HG03066 (cell line): Measurements from ENCODE around the gene ADCY9.

Experiments used
- ATAC-seq: cut with Tn5 transposase; IDR thresholded peaks from one replicate; pipeline ENCODE4 v1.9.1; 2021; ENCODE audit warnings: low read depth; ENCODE audit not compliant: unreplicated experiment

The ADCY9 gene

DNA sequence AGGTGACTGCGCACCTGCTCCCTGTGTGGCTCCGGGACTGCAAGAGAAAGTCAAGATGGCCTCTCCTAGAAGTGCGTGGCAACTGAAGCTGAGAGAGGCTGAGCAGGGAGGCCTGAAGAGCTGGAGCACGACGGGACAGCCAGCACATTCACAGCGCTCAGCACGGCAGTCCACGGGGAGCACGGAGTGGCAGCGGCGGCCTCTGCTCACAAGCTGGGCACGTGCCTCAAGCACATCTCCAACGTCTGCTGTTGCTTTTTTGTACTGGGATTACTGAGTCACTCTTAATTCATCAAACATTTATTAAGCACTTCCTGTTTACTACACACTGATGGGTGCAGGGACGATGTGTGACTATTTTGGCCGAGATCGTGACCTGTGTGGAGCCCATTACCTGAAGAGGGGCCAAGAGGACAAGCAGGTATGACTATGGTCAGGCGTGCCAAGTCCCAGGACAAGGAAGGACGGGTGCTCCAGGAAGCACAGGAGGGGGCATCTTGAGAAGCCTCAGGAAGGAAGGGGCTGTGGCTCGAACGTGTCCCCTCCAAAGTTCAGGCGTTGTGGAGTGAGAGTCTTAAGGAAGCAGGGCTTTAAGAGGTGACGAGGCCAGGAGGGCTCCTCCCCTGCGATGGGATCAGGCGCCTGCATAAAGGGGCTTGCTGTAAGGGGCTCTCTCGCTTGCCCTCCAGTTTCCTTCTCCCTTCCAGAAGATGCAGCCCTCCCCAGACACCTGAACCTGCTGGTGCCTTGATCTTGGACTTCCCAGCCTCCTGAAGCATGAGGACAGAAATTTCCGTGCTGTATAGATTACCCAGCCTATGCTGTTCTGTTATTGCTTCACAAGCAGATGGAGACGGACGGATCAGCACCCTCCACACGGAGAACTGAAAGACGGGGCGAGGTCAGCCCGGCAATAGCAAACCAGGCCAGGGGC is 105.8 kb downstream of the ADCY9 start:
- no peak for ATAC-seq

GRCh38 chr16:4009177-4009576 is 107.1 kb downstream of the ADCY9 start:
- ATAC-seq, result no peak

GRCh38 chr16:4008116-4008515 is 108.1 kb downstream of the ADCY9 start:
- ATAC-seq, result no peak

DNA sequence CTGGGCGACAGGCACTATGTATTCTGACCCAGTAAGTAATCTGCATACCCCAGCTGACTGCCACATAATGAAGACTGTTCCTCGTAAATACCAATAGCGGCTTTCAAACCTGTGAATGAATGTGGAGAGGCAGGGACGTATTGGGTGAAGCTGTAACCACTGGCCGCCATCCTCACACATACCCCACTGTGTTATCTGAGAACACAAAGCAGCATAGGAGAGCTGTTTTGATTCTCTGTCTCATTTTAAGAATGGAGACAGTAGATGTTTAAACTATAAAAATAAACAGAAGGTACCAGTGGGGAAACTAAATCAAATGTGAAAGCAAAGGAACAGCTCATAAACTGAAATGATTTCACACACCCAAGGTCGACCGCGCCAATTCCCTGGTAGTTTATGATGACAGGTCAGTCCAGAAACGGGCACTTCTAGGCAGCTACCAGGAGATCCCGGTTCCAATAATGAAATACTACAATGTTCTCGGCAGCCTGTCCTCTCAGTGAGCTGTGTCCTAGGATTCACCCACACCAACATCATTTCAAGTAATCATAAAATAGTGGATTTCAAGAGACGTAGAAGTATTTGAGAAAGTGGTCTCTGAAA is 109.7 kb downstream of the ADCY9 start:
- no peak for ATAC-seq

- no peak for ATAC-seq
Measured at GRCh38 chr16:4005731-4006130, 110.5 kb downstream of the ADCY9 start.

DNA sequence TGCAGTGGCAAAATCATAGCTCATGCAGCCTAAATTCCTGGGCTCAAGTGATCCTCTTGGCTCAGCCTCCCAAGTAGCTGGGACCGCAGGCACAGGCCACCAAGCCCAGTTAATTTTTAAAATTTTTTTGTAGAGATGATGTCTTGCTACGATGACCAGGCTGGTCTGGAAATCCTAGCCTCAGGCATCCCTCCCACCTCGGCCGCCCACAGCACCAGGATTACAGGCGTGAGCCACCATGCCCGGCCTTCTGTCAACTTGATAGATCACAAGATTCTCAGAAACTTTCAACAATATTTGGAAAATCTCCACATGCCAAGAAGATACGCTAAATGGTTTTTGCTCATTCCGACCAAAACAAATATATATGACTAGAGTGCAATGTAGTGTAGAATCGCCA is 111.0 kb downstream of the ADCY9 start:
- no peak for ATAC-seq

GRCh38 chr16:4004206-4004605 is 112.0 kb downstream of the ADCY9 start:
- ATAC-seq, result no peak

DNA sequence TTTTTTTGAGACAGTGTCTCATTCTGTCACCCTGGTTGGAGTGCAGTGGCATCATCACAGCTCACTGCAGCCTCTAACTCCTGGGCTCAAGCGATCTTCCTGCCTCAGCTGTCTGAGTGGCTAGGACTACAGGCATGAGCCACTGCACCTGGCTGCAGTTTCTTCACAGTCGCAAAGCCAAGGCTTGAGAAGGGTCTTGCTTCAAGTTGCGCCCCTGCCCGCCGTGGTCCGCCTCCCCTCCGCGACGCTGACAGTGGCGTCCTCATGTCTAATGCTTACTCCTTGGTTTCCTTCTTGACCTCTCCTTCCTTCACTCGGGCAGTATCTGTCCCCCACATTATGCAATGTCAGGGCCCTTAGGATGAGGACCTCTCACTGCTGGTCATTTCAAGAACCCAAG is 112.7 kb downstream of the ADCY9 start:
- ATAC-seq, result no peak

- no peak for ATAC-seq
Measured at GRCh38 chr16:4003166-4003565, 113.1 kb downstream of the ADCY9 start.

DNA sequence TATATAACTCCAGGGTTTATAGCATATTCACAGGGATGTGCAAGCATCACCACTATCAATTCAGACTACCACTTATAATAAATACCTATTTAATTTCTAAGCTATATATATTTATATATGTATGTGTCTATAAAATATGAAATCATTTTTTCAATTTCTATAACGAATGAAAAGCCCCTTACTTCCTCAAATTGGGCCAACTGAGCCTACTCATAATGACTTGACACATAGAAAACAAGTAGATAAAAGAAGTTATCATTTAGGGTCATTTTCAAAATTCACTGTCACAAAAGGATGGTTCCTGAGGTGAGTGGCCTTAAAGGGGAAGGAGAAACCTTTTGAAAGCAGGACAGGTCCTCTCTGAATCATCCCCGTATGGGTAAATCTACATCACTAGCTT is 114.1 kb downstream of the ADCY9 start:
- no peak for ATAC-seq

DNA sequence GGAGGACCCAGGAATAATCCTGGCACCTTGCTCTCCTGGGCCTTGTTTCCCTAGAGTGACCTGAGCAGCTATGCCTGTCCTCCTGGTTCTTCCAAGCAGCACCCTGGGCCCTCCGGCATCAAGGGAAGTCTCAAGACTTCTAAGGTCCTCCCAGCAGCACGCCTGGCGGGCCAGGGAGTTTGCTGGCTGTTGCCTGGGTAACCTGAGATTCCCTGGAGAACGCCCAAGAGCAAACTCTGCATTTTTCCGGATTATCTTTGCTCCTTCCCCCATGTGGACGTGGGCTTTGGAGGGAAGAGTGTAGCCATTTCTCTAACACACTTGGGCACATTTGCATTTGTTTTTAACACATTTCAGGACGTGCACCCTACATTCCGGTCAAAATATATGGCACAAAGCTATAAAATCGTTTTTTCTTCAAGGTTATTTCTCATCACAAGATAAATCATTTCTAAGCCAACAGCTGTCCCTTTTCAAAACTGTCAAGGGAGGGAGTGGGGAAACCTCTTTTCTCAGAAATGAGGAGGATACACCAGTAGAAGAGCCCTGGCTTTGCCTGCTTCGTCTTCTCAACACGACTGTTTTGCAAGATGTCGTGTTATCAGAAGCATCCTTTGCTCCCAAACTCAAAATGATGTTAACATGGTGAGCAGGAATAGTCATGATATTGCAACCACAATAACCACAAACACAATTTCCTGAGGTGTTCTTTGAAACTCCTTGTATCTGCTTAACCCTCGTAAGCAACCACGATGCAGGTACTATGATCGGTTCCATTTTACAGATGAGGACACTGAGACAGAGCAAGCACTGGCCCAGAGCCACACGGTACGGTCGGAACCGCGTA is 116.5 kb downstream of the ADCY9 start:
- ATAC-seq, result no peak

DNA sequence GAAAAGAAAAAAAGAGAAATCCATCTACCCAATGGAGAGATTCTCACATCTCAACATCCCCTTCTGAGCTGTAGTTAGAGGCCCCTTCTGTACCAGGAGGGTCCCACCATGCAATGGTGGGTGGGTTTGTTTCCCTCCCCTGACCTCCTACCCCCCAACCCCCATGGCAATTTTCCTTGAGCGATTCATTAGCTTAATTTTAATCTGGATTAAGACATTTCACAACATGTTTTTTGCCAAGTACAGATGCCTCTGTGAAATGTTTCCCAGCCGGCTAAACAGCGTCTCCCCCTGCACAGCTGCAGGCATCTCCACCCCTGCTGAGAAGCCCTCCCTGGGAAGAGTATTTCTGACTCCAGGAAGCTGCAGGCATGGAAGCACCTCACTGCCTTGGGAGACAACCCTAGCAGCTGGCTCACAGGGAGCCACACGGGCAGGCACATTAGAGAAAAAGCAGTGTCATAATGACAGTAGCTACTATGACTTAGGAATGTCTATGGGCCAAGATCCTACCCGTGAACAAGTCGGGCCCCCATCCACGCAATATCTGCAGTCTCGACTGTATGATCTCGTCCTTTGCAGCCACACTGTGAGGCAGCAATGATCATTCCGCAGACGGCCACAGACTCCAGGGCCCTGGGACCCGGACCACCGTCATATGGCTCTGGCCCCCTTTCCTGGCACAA is 117.3 kb downstream of the ADCY9 start:
- ATAC-seq, result no peak

DNA sequence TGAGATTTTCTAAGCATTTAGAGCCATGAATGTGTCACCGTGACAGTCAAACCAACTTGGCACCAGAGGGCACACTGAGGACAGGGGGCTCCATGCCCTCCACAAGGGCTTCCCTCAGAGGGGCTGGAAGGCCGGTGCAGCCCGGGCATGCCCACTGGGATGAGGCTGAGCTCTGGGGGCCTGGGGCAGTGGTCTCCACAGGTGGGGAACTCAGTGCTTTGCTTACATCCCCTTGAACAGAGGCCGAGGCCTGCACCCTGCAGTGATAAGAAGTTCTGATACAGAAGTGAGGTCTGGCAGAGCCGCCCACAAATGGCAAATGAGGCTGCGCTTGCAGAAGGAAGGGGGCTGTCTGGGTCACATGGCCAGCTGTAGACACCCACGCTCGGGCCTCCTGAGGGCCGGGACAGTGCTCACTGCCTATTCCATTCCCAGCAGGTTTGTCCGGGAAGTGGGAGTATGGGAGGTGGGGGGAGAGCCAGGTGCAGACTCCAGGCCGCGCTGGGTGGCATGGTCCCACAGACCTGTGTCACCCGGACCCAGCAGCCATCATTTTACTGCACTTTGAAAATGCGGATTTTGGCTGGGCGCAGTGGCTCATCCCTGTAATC is 118.9 kb downstream of the ADCY9 start:
- no peak for ATAC-seq

- ATAC-seq, result no peak
Measured at GRCh38 chr16:3995001-3995400, 121.2 kb downstream of the ADCY9 start.

DNA sequence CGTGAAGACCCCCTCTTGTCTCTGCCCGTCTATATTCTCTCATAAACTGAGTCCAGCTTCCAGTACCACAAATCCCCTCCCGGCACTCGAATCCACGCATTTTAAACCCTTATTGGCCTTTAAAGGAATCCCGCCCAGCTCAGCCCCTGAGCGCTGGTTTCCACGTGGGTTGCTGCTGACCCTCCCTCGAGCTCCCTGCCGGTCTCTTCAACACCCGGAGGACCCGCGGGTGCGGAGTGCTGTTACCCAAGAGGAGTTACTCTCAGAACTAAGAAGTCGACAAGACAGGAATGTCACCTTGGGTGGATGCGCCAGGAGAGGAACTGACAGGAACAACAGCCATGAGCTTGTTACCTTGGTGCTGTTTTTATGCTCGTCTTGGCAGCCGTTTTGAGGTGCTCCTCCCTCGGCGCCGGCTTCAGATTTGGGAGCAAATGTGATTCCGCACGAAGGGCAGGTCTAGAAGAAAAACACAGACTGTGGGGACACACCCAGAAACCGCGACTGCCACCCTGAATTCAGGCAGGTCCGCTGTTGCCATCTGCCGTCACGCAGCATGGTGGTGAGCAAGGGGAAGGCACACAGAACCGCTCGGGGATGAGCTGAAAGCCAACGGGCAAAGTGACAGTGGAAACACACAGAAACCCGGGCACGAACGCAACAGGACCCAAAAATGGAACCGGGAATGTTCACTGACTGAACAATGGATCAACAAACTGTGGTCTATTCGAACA is 123.0 kb downstream of the ADCY9 start:
- ATAC-seq, result no peak

DNA sequence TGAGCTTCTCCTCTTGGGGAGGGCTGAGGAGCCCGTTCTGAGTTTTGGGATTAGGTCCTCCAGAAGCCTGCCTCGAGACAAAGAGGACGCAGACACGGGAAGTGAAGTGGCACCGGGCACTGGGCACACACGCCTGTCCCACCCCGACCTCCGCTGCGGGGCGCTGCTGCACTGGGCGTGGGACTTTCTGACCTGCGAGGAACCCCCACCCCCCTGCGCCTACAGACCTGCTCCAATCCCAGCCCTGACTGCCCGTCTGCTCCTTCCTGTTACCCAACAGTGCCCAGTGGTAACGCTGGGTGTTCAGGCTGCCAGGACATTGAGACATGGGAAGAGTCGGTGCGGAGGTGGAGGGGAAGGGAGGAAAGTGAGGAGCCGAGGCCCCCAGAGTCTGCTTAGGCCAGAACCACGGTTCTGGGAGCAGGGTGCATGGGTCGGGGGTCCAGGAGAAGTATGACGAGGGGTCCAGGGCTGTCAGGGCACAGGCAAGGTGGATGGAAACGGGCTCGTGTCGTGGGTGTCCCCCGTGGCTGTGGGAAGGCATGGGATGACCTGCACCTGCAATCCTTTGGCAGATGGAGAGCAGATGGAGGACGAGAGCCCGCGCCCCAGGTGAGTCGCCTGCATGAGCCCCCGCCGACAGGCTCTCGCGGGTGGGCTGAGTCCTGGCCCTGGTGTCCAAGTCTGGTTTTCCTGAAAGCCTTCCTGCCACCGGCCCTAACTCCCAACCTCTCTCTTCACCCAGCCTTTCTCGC is 123.8 kb downstream of the ADCY9 start:
- ATAC-seq, result no peak

GRCh38 chr16:3988824-3989223 is 127.4 kb downstream of the ADCY9 start:
- ATAC-seq, result no peak

DNA sequence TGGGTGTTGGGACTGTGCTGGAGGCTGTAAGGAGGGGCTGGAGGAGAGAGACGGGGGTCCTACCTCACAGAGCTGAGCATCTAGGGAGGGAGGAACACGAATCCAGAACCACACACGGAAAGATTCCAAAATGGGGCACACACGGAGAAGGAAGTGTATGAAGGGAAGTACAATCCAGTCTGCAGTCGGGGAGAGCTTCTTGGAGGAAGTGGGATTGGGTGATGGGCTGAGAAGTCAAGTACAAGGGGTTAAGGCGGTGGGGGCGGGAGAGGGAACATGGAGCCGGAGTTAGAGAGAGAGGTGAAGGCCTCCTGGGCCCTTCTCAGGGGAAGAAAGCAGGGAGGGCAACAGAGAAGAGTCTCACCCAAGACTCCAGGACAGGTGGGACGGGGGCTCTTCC is 128.2 kb downstream of the ADCY9 start:
- ATAC-seq, result no peak

- no peak for ATAC-seq
Measured at GRCh38 chr16:3987231-3987630, 129.0 kb downstream of the ADCY9 start.
